K562 (cell line): ENCODE results near the gene MAPKAPK3. TPM values are rescaled to one million over a fixed set of nuclear protein-coding genes. Genes with fewer than 3 reads are reported as not detected.

Experiments
- ATAC-seq: fragments of 200-7000 bp; cut with Tn5 transposase; 3 replicates; pipeline ENCODE4 v1.9.1; 2020; ENCODE audit warnings: moderate library complexity
- Bru-seq: library from RNA; stranded (reverse); fragments of 400-500 nt; gene quantifications from one replicate; lab custom pipeline; 2021; lab: Mats Ljungman, UMichigan
- BruChase-seq, 2 experiments: library from RNA; stranded (reverse); fragments of 400-500 nt; gene quantifications; one replicate each; lab custom pipeline; 2021; lab: Mats Ljungman, UMichigan
- BruUV-seq: library from RNA; stranded (reverse); fragments of 400-500 nt; replicated peaks from 2 replicates; lab custom pipeline; 2021; lab: Mats Ljungman, UMichigan
- CTCF ChIA-PET: fragments of 300-600 bp; formaldehyde crosslinking; extraction: SDS; loops from one replicate; lab custom pipeline; 2021; ENCODE audit warnings: low intra/inter-chr PET ratio; lab: Yijun Ruan, JAX
- POLR2A ChIA-PET: fragments of 300-600, 350-650 bp; sonication (Branson Sonifier 250); formaldehyde crosslinking; extraction: SDS; loops from one replicate; lab custom pipeline; 2021; ENCODE audit warnings: antibody characterized with exemption, inconsistent platforms; lab: Yijun Ruan, JAX
- DNase-seq, 4 experiments: peaks; one replicate each; pipeline versions ENCODE4 v3.0.0 to v3.0.0-alpha.2; 2011 to 2018; ENCODE audit warnings: low spot score in 3 of 4, mixed read lengths in 3 of 4; ENCODE audit errors: extremely low read depth in 1 of 4
- FAIRE-seq: peaks from 2 replicates; lab custom pipeline; 2011; peaks lifted over from hg19 to GRCh38; lab: Jason Lieb, UNC
- H2AFZ ChIP-seq: 2 replicates; pipeline ENCODE4 v1.6.0; 2011; ENCODE audit warnings: low read depth, low read length, control low read depth, inconsistent platforms
- H3K27ac ChIP-seq: fragments of 200-600 bp; 3 replicates; pipeline ENCODE4 v1.8.0; 2011; ENCODE audit warnings: low read depth, mild to moderate bottlenecking, control low read depth, inconsistent platforms, low read length, moderate library complexity, mixed read lengths; ENCODE audit errors: extremely low read depth
- H3K27me3 ChIP-seq, 2 experiments: fragments of 300-600 bp in 1 of 2; 2 replicates in 1 of 2; 3 replicates in 1 of 2; pipeline versions ENCODE4 v1.6.0 to v1.8.0; 2011; ENCODE audit warnings: inconsistent platforms in 2 of 2, low read length in 2 of 2, mild to moderate bottlenecking in 1 of 2, mixed read lengths in 1 of 2, moderate library complexity in 1 of 2; ENCODE audit not compliant: control insufficient read depth in 2 of 2, insufficient read depth in 2 of 2
- H3K36me3 ChIP-seq: fragments of 300-600 bp; 3 replicates; pipeline ENCODE4 v1.8.0; 2011; ENCODE audit warnings: mild to moderate bottlenecking, low read length, inconsistent platforms; ENCODE audit not compliant: control insufficient read depth, insufficient read depth
- H3K4me1 ChIP-seq, 2 experiments: fragments of 200-600 bp in 1 of 2; replicated peaks in 1 of 2; 2 replicates in 1 of 2; 3 replicates in 1 of 2; pipeline versions ENCODE4 v1.5.1 to v1.8.0; 2011; ENCODE audit warnings: inconsistent platforms in 2 of 2, low read length in 2 of 2, mild to moderate bottlenecking in 1 of 2, mixed read lengths in 1 of 2, moderate library complexity in 1 of 2; ENCODE audit not compliant: control insufficient read depth in 2 of 2, insufficient read depth in 2 of 2
- H3K4me2 ChIP-seq: 2 replicates; pipeline ENCODE4 v1.6.1; 2011; ENCODE audit warnings: low read length, control low read depth, inconsistent platforms, mixed read lengths; ENCODE audit not compliant: insufficient read depth
- H3K4me3 ChIP-seq: fragments of 200-600 bp; sonication (generic), shearing (Covaris generic); 2 replicates; pipeline ENCODE4 v1.5.1; 2016; ENCODE audit warnings: control low read depth, inconsistent platforms
- H3K79me2 ChIP-seq: fragments of 200-600 bp; 3 replicates; pipeline ENCODE4 v1.8.0; 2011; ENCODE audit warnings: low read length, inconsistent platforms; ENCODE audit not compliant: control insufficient read depth, insufficient read depth
- H3K9ac ChIP-seq, 2 experiments: 2 replicates each; pipeline versions ENCODE4 v1.6.0 to v1.6.1; 2011; ENCODE audit warnings: low read depth in 2 of 2, low read length in 2 of 2, control low read depth in 1 of 2, inconsistent platforms in 1 of 2, mild to moderate bottlenecking in 1 of 2, mixed read lengths in 1 of 2; ENCODE audit not compliant: insufficient read depth in 1 of 2
- H3K9me1 ChIP-seq: one replicate; pipeline ENCODE4 v1.6.0; 2011; ENCODE audit warnings: inconsistent platforms, mild to moderate bottlenecking, low read length, moderate library complexity; ENCODE audit not compliant: control insufficient read depth, insufficient read depth
- H3K9me3 ChIP-seq: replicated peaks from 2 replicates; pipeline ENCODE4 v1.5.1; 2011; ENCODE audit warnings: low read depth, low read length, inconsistent platforms; ENCODE audit not compliant: control insufficient read depth, insufficient read depth
- H4K20me1 ChIP-seq: replicated peaks from 2 replicates; pipeline ENCODE4 v1.6.1; 2011; ENCODE audit warnings: low read length, inconsistent platforms, mixed read lengths; ENCODE audit not compliant: control insufficient read depth, insufficient read depth
- ARID4B ChIP-seq: sonication (generic); formaldehyde crosslinking; IDR thresholded peaks from 2 replicates; pipeline ENCODE4 v1.8.0; 2022; ENCODE audit warnings: mild to moderate bottlenecking, missing genetic modification reagents
- MYC ChIP-seq, 2 experiments: fragments of 250-450 bp in 1 of 2; sonication (Bioruptor Pico) in 1 of 2; IDR thresholded peaks; 2 replicates each; pipeline versions ENCODE4 v1.5.1 to v1.6.1; 2012 to 2021; ENCODE audit warnings: low read depth in 2 of 2, borderline replicate concordance in 1 of 2, improper control_type of control experiment in 1 of 2, low read length in 1 of 2, mild to moderate bottlenecking in 1 of 2, moderate library complexity in 1 of 2
- POLR2AphosphoS2 ChIP-seq: IDR thresholded peaks from 2 replicates; pipeline ENCODE4 v1.6.1; 2012; ENCODE audit warnings: low read length, improper control_type of control experiment
- WGBS: fragments of 100-300 bp; shearing (Covaris generic); methylation state at CpG from one replicate; pipeline ENCODE4 v1.1.6; 2016; ENCODE audit warnings: low coverage, mixed read lengths; ENCODE audit not compliant: insufficient coverage; ENCODE audit errors: missing lambda C conversion rate; 5-methylcytosine and 5-hydroxymethylcytosine counted together
- in situ Hi-C: fragments of 300-500 bp; cut with MboI; formaldehyde crosslinking; loops from 4 replicates; pipeline ENCODE4 v1.15.0; 2018; ENCODE audit warnings: inconsistent platforms, mixed read lengths
- intact Hi-C: fragments of 100-400 bp; cut with micrococcal nuclease; formaldehyde crosslinking; loops from 2 replicates; pipeline ENCODE4 v1.14.2; 2022
- long read RNA-seq, 3 experiments: library from polyadenylated mRNA in 2 of 3; library from RNA in 1 of 3; unstranded in 2 of 3; stranded (forward) in 1 of 3; transcript quantifications; one replicate each; pipeline ENCODE4 v2.0.0, GENCODE V29; 2019 to 2022
- polyA minus RNA-seq, 3 experiments: library from RNA; depleted of rRNA, polyadenylated mRNA; stranded (reverse); fragments of >200 nt; gene quantifications; 2 replicates each; pipeline ENCODE4 v1.2.3, GENCODE V29; 2011
- polyA plus RNA-seq, 8 experiments: library from polyadenylated mRNA; depleted of rRNA in 4 of 8; stranded (reverse) in 5 of 8; unstranded in 3 of 8; fragments of >200 nt; fragmentation: Nextera tagmentation in 2 of 8; fragmentation: Illumina TruSeq in 1 of 8; extraction: Ambion mirVana in 2 of 8; extraction: Trizol in 1 of 8; gene quantifications; 2 replicates each; pipeline versions ENCODE4 v1.2.1 to v1.2.3, GENCODE V29; 2011 to 2014; ENCODE audit warnings: inconsistent platforms in 1 of 8, missing spikeins in 1 of 8
- total RNA-seq, 7 experiments: library from RNA; depleted of rRNA in 6 of 7; stranded (reverse); fragments of >200 nt in 6 of 7; fragmentation: Illumina TruSeq in 2 of 7; extraction: Trizol in 2 of 7; gene quantifications; 2 replicates each; pipeline versions ENCODE4 v1.2.1 to v1.2.3, GENCODE V29; 2011 to 2021; ENCODE audit warnings: low replicate concordance in 1 of 7

MAPKAPK3 gene
- 27.9 and 57.1 TPM in 2 replicates for total RNA-seq (2011; cell fraction: chromatin; rRNA removed; ENCODE audit: low replicate concordance)
- 43.4 and 54.2 TPM in 2 replicates for total RNA-seq (2011; cell fraction: nucleolus; rRNA removed)
- total RNA-seq (2011; cell fraction: nucleoplasm; rRNA removed): 39.5 and 46.4 TPM in 2 replicates
- total RNA-seq (2014; rRNA removed) (43.3 and 51.5 TPM in 2 replicates), total RNA-seq (2014; rRNA removed; fragmentation: Illumina TruSeq; extraction: Trizol) (29.9 and 33.3 TPM in 2 replicates), total RNA-seq (2015; rRNA removed; fragmentation: Illumina TruSeq; extraction: Trizol) (40.0 and 41.2 TPM in 2 replicates), total RNA-seq (2021) (49.6 and 55.1 TPM in 2 replicates), polyA plus RNA-seq (2011; rRNA removed) (56.4 and 60.2 TPM in 2 replicates), polyA plus RNA-seq (2014; fragmentation: Illumina TruSeq; extraction: Trizol) (54.0 and 55.2 TPM in 2 replicates), polyA plus RNA-seq (2014; fragmentation: Nextera tagmentation; extraction: Ambion mirVana) (10 to 100 TPM in 1 of 2 experiments, 1 to 10 TPM in 1; 8.0 to 12.2 TPM), polyA plus RNA-seq (2014; rRNA removed) (34.5 and 47.2 TPM in 2 replicates), polyA minus RNA-seq (2011; rRNA and poly(A)+ RNA removed) (42.4 and 60.6 TPM in 2 replicates), Bru-seq, nascent RNA (percentile 67 among the genes with signal in this experiment), BruChase-seq, experiment 1, labeled RNA remaining after a 2-hour chase (percentile 61 among the genes with signal in this experiment), BruChase-seq, experiment 2, labeled RNA remaining after a 6-hour chase (percentile 59 among the genes with signal in this experiment)
- polyA plus RNA-seq (2011; cell fraction: cytosol; rRNA removed): 66.5 and 92.3 TPM in 2 replicates
- 53.3 and 62.7 TPM in 2 replicates for polyA plus RNA-seq (2011; cell fraction: nucleus; rRNA removed)
- 47.4 and 54.4 TPM in 2 replicates for polyA plus RNA-seq (2012)
- polyA minus RNA-seq (2011; cell fraction: cytosol; rRNA and poly(A)+ RNA removed): 22.8 and 28.5 TPM in 2 replicates
- 17.6 and 22.2 TPM in 2 replicates for polyA minus RNA-seq (2011; cell fraction: nucleus; rRNA and poly(A)+ RNA removed)
- long read RNA-seq, experiment 1, transcript MAPKAPK3-208 (11 exons, 2,563 nt): minor isoform, 40 of 283 reads
- long read RNA-seq, experiment 1, transcript MAPKAPK3-201 (11 exons, 2,500 nt): major isoform, 87 of 283 reads
- long read RNA-seq, experiment 1, partial matches to known transcripts: 103 of 283 reads
- long read RNA-seq, experiment 1, other reads (novel, unspliced or antisense): 50 of 283 reads
- long read RNA-seq, experiment 2, transcript MAPKAPK3-201 (11 exons, 2,500 nt): major isoform, 24 of 84 reads
- long read RNA-seq, experiment 2, partial matches to known transcripts: 46 of 84 reads
- long read RNA-seq, experiment 2, other reads (novel, unspliced or antisense): 9 of 84 reads
- long read RNA-seq, experiment 3, transcript MAPKAPK3-201 (11 exons, 2,500 nt): major isoform, 30 of 60 reads
- long read RNA-seq, experiment 3, transcript MAPKAPK3-208 (11 exons, 2,563 nt): minor isoform, 16 of 60 reads
- long read RNA-seq, experiment 3, partial matches to known transcripts: 3 of 60 reads
- long read RNA-seq, experiment 3, other reads (novel, unspliced or antisense): 11 of 60 reads

GRCh38 chr3:50617096-50617791 is at the start of gene MAPKAPK3:
Gene MAPKAPK3, plus strand, starts transcription at chr3:50617151. Its CDS starts 415 bp downstream, at chr3:50617566.
- Histone ChIP-seq H3K4me2 (peak within 1 kb of the TSS; percentile 96), H3K9me1 (no peaks in the 10 kb centered on the region), H3K36me3 (peaks cover 24% of the 10 kb centered on the region; the same call in 2 of the 3 replicates), H3K27me3 (no peaks in the 10 kb centered on the region), H4K20me1 (peaks cover 8% of the 10 kb centered on the region; the same call in 1 of the 2 replicates), H3K9ac (peak within 1 kb of the TSS; percentile 86 to 92), H3K4me1 (peaks cover 24 to 37% of the 10 kb centered on the region in 2 experiments; a peak in 4 of 5 replicates), H3K9me3 (no peaks in the 10 kb centered on the region), H3K4me3 (peak within 1 kb of the TSS; percentile 72), H3K27ac (peak within 1 kb of the TSS; percentile 85), H3K79me2 (peaks cover 53% of the 10 kb centered on the region), H2AFZ (peak within 1 kb of the TSS; percentile 83)
- ChIA-PET CTCF (interaction anchor here (1.1 to 5.4 kb wide), 2 partner anchors 15 to 45 kb away, joined by 3 to 56 read pairs; no protein-coding TSS in a partner anchor), POLR2A (interaction anchor here (1.7 kb wide), 1 partner anchor 36 kb away, joined by 4 read pairs; no protein-coding TSS in a partner anchor)
- intact Hi-C loops: loop anchor here (10.0 kb wide), 1 partner anchor 768 kb away; the partner anchor contains the start of gene MANF
- in situ Hi-C loops: loop anchor here (5.0 kb wide), 1 partner anchor 760 kb away; no protein-coding TSS in a partner anchor
- no peak for FAIRE-seq
- peak; percentile 30 for ATAC-seq
- DNase-seq: peak in 1 of 4 experiments; percentile 36
- WGBS: 0% methylated on average over 6 of the region's 58 CpGs
- BruUV-seq: no TSS peak
- TF ChIP-seq ARID4B (peak; percentile 36; the same call in 1 of the 2 replicates), MYC (IDR thresholded peaks at IDR 0.05; ENCODE audit: low read depth, low read length) (peak; percentile 54; the same call in 1 of the 2 replicates), MYC (CRISPR knock-in tag; IDR thresholded peaks at IDR 0.05; ENCODE audit: borderline replicate concordance, low read depth) (no peak), POLR2AphosphoS2 (no peak)
